ENCODE results near the gene PGRMC2. TPM values are rescaled to one million over a fixed set of nuclear protein-coding genes. Genes with fewer than 3 reads are reported as not detected.

PGRMC2 gene
- total and polyA plus RNA-seq, 4 donors: 28.9 to 44.3 (median 32.1) TPM

GRCh38 chr4:128228845-128229795 lies 58.5 kb downstream of the PGRMC2 start:
- H3K9ac ChIP-seq (ENCODE audit: low read depth in 1 of 2, low read length in 2 of 2): no peak overlapping the region
- H3K4me3 ChIP-seq (ENCODE audit: low read depth in 1 of 3, low read length in 3 of 3): no peak overlapping the region
- H3K9me3 ChIP-seq (ENCODE audit: control insufficient read depth in 4 of 4, low read length in 3 of 4): no peaks in the 10 kb centered on the region
- WGBS: 74% methylated on average over 6 of the region's 6 CpGs
- H3K27ac ChIP-seq (ENCODE audit: low read depth in 1 of 2, low read length in 2 of 2): no peak overlapping the region
- no peak for DNase-seq (ENCODE audit: low spot score)
- no peaks in the 10 kb centered on the region for H3K36me3 ChIP-seq (ENCODE audit: control insufficient read depth in 4 of 4, insufficient read depth in 3 of 4, low read depth in 1 of 4, low read length in 3 of 4)
- H3K4me1 ChIP-seq (ENCODE audit: control insufficient read depth in 4 of 4, insufficient read depth in 4 of 4, low read length in 3 of 4): no peaks in the 10 kb centered on the region
- H3K27me3 ChIP-seq (ENCODE audit: control insufficient read depth in 4 of 4, insufficient read depth in 4 of 4, low read length in 3 of 4): no peaks in the 10 kb centered on the region
- TF ChIP-seq, protein P1, sequence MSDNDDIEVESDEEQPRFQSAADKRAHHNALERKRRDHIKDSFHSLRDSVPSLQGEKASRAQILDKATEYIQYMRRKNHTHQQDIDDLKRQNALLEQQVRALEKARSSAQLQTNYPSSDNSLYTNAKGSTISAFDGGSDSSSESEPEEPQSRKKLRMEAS (IDR thresholded peaks at IDR 0.05): no peak
- TF ChIP-seq HNF4A (conservative IDR thresholded peaks at IDR 0.05) (no peak), FOXA2 (IDR thresholded peaks at IDR 0.05) (no peak), TAF1 (conservative IDR thresholded peaks at IDR 0.05) (no peak), RXRA (IDR thresholded peaks at IDR 0.05) (no peak), YY1 (IDR thresholded peaks at IDR 0.05) (no peak), EGR1 (IDR thresholded peaks at IDR 0.05; ENCODE audit: low read depth in 2 of 2) (no peak), ZBTB33 (IDR thresholded peaks at IDR 0.05) (no peak), RAD21 (IDR thresholded peaks at IDR 0.05) (no peak), HNF4G (IDR thresholded peaks at IDR 0.05) (no peak), NR2F2 (IDR thresholded peaks at IDR 0.05) (no peak), REST (IDR thresholded peaks at IDR 0.05) (no peak), GABPA (IDR thresholded peaks at IDR 0.05 in 1 of 2, conservative IDR thresholded peaks at IDR 0.05 in 1 of 2) (no peak)
- TF ChIP-seq, protein P2, sequence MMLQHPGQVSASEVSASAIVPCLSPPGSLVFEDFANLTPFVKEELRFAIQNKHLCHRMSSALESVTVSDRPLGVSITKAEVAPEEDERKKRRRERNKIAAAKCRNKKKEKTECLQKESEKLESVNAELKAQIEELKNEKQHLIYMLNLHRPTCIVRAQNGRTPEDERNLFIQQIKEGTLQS (IDR thresholded peaks at IDR 0.05): no peak

- Histone ChIP-seq H3K27me3 (ENCODE audit: control insufficient read depth in 4 of 4, insufficient read depth in 4 of 4, low read length in 3 of 4) (no peaks in the 10 kb centered on the region), H3K4me1 (ENCODE audit: control insufficient read depth in 4 of 4, insufficient read depth in 4 of 4, low read length in 3 of 4) (no peaks in the 10 kb centered on the region), H3K9me3 (ENCODE audit: control insufficient read depth in 4 of 4, low read length in 3 of 4) (no peaks in the 10 kb centered on the region), H3K36me3 (ENCODE audit: control insufficient read depth in 4 of 4, insufficient read depth in 3 of 4, low read depth in 1 of 4, low read length in 3 of 4) (peaks cover 0 to 2% (median 0%) of the 10 kb centered on the region in 4 donors), H3K4me3 (ENCODE audit: low read depth in 1 of 3, low read length in 3 of 3) (no peak overlapping the region), H3K27ac (ENCODE audit: low read depth in 1 of 2, low read length in 2 of 2) (no peak overlapping the region), H3K9ac (ENCODE audit: low read depth in 1 of 2, low read length in 2 of 2) (no peak overlapping the region)
- 80% methylated on average over 2 of the region's 2 CpGs for WGBS
- DNase-seq (ENCODE audit: low spot score): no peak
- TF ChIP-seq HNF4A (conservative IDR thresholded peaks at IDR 0.05): no peak
- TF ChIP-seq HNF4G (IDR thresholded peaks at IDR 0.05): no peak
- no peak for TF ChIP-seq RXRA (IDR thresholded peaks at IDR 0.05)
- TF ChIP-seq REST (IDR thresholded peaks at IDR 0.05): no peak
- no peak for TF ChIP-seq YY1 (IDR thresholded peaks at IDR 0.05)
- TF ChIP-seq, protein P3, sequence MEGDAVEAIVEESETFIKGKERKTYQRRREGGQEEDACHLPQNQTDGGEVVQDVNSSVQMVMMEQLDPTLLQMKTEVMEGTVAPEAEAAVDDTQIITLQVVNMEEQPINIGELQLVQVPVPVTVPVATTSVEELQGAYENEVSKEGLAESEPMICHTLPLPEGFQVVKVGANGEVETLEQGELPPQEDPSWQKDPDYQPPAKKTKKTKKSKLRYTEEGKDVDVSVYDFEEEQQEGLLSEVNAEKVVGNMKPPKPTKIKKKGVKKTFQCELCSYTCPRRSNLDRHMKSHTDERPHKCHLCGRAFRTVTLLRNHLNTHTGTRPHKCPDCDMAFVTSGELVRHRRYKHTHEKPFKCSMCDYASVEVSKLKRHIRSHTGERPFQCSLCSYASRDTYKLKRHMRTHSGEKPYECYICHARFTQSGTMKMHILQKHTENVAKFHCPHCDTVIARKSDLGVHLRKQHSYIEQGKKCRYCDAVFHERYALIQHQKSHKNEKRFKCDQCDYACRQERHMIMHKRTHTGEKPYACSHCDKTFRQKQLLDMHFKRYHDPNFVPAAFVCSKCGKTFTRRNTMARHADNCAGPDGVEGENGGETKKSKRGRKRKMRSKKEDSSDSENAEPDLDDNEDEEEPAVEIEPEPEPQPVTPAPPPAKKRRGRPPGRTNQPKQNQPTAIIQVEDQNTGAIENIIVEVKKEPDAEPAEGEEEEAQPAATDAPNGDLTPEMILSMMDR (IDR thresholded peaks at IDR 0.05; ENCODE audit: low read depth, low read length, missing input control): no peak
- no peak for TF ChIP-seq SP1 (IDR thresholded peaks at IDR 0.05)
Measured at GRCh38 chr4:128227991-128228571, 59.5 kb downstream of the PGRMC2 start.
